Activated CD8-positive, alpha-beta memory T cell treated with anti-CD3 and anti-CD28 coated beads for 36 hours (primary cell): ENCODE results near the gene UBE3D. TPM values are rescaled to one million over a fixed set of nuclear protein-coding genes. Genes with fewer than 3 reads are reported as not detected.
"Not testable (repeated sequence)": the region's sequence is repeated elsewhere in the genome, so short reads cannot be mapped to it uniquely, and the experiment has no call there.

Source experiments
- CTCF ChIA-PET: fragments of 350-600 bp; sonication (Branson Sonifier 250); formaldehyde crosslinking; loops from one replicate; lab custom pipeline; 2021; ENCODE audit warnings: antibody characterized with exemption; lab: Charles Lee
- POLR2A ChIA-PET: fragments of 350-600 bp; sonication (Branson Sonifier 250); formaldehyde crosslinking; loops from one replicate; lab custom pipeline; 2021; ENCODE audit warnings: antibody characterized with exemption; lab: Charles Lee
- total RNA-seq, 2 experiments: library from RNA; stranded (reverse); gene quantifications; one replicate each; pipeline ENCODE4 v1.2.3, GENCODE V29; 2021

The UBE3D gene
- total RNA-seq, 2 experiments from 2014 or later: 8.0 to 11.2 TPM

GRCh38 chr6:82890240-82890639 is 175.4 kb downstream of the UBE3D start:
- CTCF ChIA-PET: no interaction called here
- POLR2A ChIA-PET: no interaction called here

- ChIA-PET POLR2A (no interaction called here), CTCF (no interaction called here)
Observed at GRCh38 chr6:82889143-82889542, 176.5 kb downstream of the UBE3D start.

GRCh38 chr6:82882363-82883023 is 183.1 kb downstream of the UBE3D start:
- ChIA-PET POLR2A (no interaction called here), CTCF (no interaction called here)

GRCh38 chr6:82881519-82881918 is 184.1 kb downstream of the UBE3D start:
- CTCF ChIA-PET: no interaction called here
- POLR2A ChIA-PET: no interaction called here

GRCh38 chr6:82878812-82879211 is 186.8 kb downstream of the UBE3D start:
- ChIA-PET POLR2A (no interaction called here), CTCF (no interaction called here)

- ChIA-PET POLR2A (no interaction called here), CTCF (interaction anchor here (0.6 kb wide), 1 partner anchor 130 kb away, joined by 3 read pairs; no protein-coding TSS in a partner anchor)
Observed at GRCh38 chr6:82877213-82878195, 188.1 kb downstream of the UBE3D start.

GRCh38 chr6:82875573-82876185 is 190.0 kb downstream of the UBE3D start:
- CTCF ChIA-PET: no interaction called here
- POLR2A ChIA-PET: no interaction called here

GRCh38 chr6:82874867-82875266 is 190.8 kb downstream of the UBE3D start:
- ChIA-PET POLR2A (no interaction called here), CTCF (no interaction called here)

GRCh38 chr6:82872185-82872584 is 193.5 kb downstream of the UBE3D start:
- POLR2A ChIA-PET: no interaction called here
- CTCF ChIA-PET: no interaction called here

GRCh38 chr6:82870582-82871172 is 195.0 kb downstream of the UBE3D start:
- ChIA-PET CTCF (no interaction called here), POLR2A (no interaction called here)

GRCh38 chr6:82869493-82869892 is 196.1 kb downstream of the UBE3D start:
- ChIA-PET CTCF (no interaction called here), POLR2A (no interaction called here)

GRCh38 chr6:82867946-82868345 is 197.7 kb downstream of the UBE3D start:
- CTCF ChIA-PET: no interaction called here
- POLR2A ChIA-PET: no interaction called here

- POLR2A ChIA-PET: no interaction called here
- CTCF ChIA-PET: no interaction called here
Observed at GRCh38 chr6:82866446-82866845, 199.2 kb downstream of the UBE3D start.

GRCh38 chr6:82865461-82865860 is 200.2 kb downstream of the UBE3D start:
- CTCF ChIA-PET: no interaction called here
- POLR2A ChIA-PET: no interaction called here

GRCh38 chr6:82863781-82864180 is 201.9 kb downstream of the UBE3D start:
- POLR2A ChIA-PET: no interaction called here
- CTCF ChIA-PET: no interaction called here

- ChIA-PET CTCF (no interaction called here), POLR2A (no interaction called here)
Observed at GRCh38 chr6:82862543-82862942, 203.1 kb downstream of the UBE3D start.

GRCh38 chr6:82861121-82861520 is 204.5 kb downstream of the UBE3D start:
- POLR2A ChIA-PET: no interaction called here
- CTCF ChIA-PET: no interaction called here

GRCh38 chr6:82856077-82856476 is 209.6 kb downstream of the UBE3D start:
- POLR2A ChIA-PET, CTCF ChIA-PET: not testable (repeated sequence)

GRCh38 chr6:82852904-82853303 is 212.7 kb downstream of the UBE3D start:
- POLR2A ChIA-PET, CTCF ChIA-PET: not testable (repeated sequence)

- CTCF ChIA-PET: no interaction called here
- POLR2A ChIA-PET: no interaction called here
Observed at GRCh38 chr6:82843291-82843885, 222.3 kb downstream of the UBE3D start.
